Fibroblast of skin of scalp (primary cell): Measurements from ENCODE around the gene VSIG10L2.

Source experiments
- DNase-seq: peaks from one replicate; pipeline ENCODE4 v3.0.0-alpha.2; 2013

The VSIG10L2 gene

GRCh38 chr11:125948278-125949051, 2.6 kb downstream of the VSIG10L2 start:
- no peak for DNase-seq

GRCh38 chr11:125949271-125950177, 3.7 kb downstream of the VSIG10L2 start:
- no peak for DNase-seq

GRCh38 chr11:125950178-125950490, 4.3 kb downstream of the VSIG10L2 start:
- DNase-seq: no peak

GRCh38 chr11:125950696-125951651, 5.1 kb downstream of the VSIG10L2 start:
- no peak for DNase-seq

GRCh38 chr11:125951731-125952130, 5.9 kb downstream of the VSIG10L2 start:
- DNase-seq: no peak

GRCh38 chr11:125952559-125952958, 6.7 kb downstream of the VSIG10L2 start:
- DNase-seq: no peak

GRCh38 chr11:125952973-125953372, 7.1 kb downstream of the VSIG10L2 start:
- no peak for DNase-seq

- DNase-seq: no peak
Observed at GRCh38 chr11:125953401-125953935, 7.6 kb downstream of the VSIG10L2 start.

GRCh38 chr11:125954123-125954944, 8.5 kb downstream of the VSIG10L2 start:
- no peak for DNase-seq

- no peak for DNase-seq
Observed at GRCh38 chr11:125954945-125955640, 9.2 kb downstream of the VSIG10L2 start.

- no peak for DNase-seq
Observed at GRCh38 chr11:125955856-125956255, 10.0 kb downstream of the VSIG10L2 start.

GRCh38 chr11:125956391-125957134, 10.7 kb downstream of the VSIG10L2 start:
- DNase-seq: no peak

GRCh38 chr11:125957618-125958332, 11.9 kb downstream of the VSIG10L2 start:
- DNase-seq: no peak

GRCh38 chr11:125958872-125959400, 13.1 kb downstream of the VSIG10L2 start:
- no peak for DNase-seq

GRCh38 chr11:125959511-125959910, 13.7 kb downstream of the VSIG10L2 start:
- no peak for DNase-seq

- DNase-seq: no peak
Observed at GRCh38 chr11:125959931-125960330, 14.1 kb downstream of the VSIG10L2 start.

- no peak for DNase-seq
Observed at GRCh38 chr11:125960771-125961170, 14.9 kb downstream of the VSIG10L2 start.

GRCh38 chr11:125967515-125967914, 21.7 kb downstream of the VSIG10L2 start:
- no peak for DNase-seq

- DNase-seq: no peak
Observed at GRCh38 chr11:125968354-125968753, 22.5 kb downstream of the VSIG10L2 start.
